GM23248 (cell line): ENCODE results near the gene STX16. TPM values are rescaled to one million over a fixed set of nuclear protein-coding genes. Genes with fewer than 3 reads are reported as not detected.

Experiments used
- DNase-seq: peaks from one replicate; pipeline ENCODE4 v3.0.0-alpha.2; 2015
- H2AFZ ChIP-seq: fragments of 200-600 bp; sonication (generic); 2 replicates; pipeline ENCODE4 v1.6.1; 2016; ENCODE audit warnings: antibody characterized with exemption
- H3F3A ChIP-seq: fragments of 200-600 bp; sonication (generic); 2 replicates; pipeline ENCODE4 v1.6.1; 2016; ENCODE audit warnings: mild to moderate bottlenecking, antibody characterized with exemption, mixed run types; ENCODE audit not compliant: insufficient read depth
- H3K27ac ChIP-seq: fragments of 200-600 bp; sonication (generic); 2 replicates; pipeline ENCODE4 v1.5.1; 2016; ENCODE audit warnings: mild to moderate bottlenecking
- H3K27me3 ChIP-seq: fragments of 200-600 bp; sonication (generic); replicated peaks from 2 replicates; pipeline ENCODE4 v1.6.1; 2016; ENCODE audit warnings: mild to moderate bottlenecking; ENCODE audit not compliant: insufficient read depth
- H3K36me3 ChIP-seq: fragments of 200-600 bp; sonication (generic); 2 replicates; pipeline ENCODE4 v1.6.1; 2016; ENCODE audit warnings: low read depth, mild to moderate bottlenecking
- H3K4me1 ChIP-seq: fragments of 200-600 bp; sonication (generic); 2 replicates; pipeline ENCODE4 v1.6.1; 2016; ENCODE audit warnings: mild to moderate bottlenecking; ENCODE audit not compliant: insufficient read depth
- H3K4me2 ChIP-seq: fragments of 200-600 bp; sonication (generic); one replicate; pipeline ENCODE4 v1.6.1; 2016; ENCODE audit warnings: mild to moderate bottlenecking; ENCODE audit not compliant: unreplicated experiment
- H3K4me3 ChIP-seq: fragments of 200-600 bp; sonication (generic); 2 replicates; pipeline ENCODE4 v1.5.1; 2016; ENCODE audit warnings: mild to moderate bottlenecking
- H3K79me2 ChIP-seq: fragments of 200-600 bp; sonication (generic); 2 replicates; pipeline ENCODE4 v1.6.1; 2016; ENCODE audit warnings: mild to moderate bottlenecking; ENCODE audit not compliant: insufficient read depth
- H3K9ac ChIP-seq: fragments of 200-600 bp; sonication (generic); 2 replicates; pipeline ENCODE4 v1.6.1; 2016; ENCODE audit warnings: mild to moderate bottlenecking
- H3K9me2 ChIP-seq: fragments of 200-600 bp; sonication (generic); 2 replicates; pipeline ENCODE4 v1.6.1; 2016; ENCODE audit warnings: mixed run types, mild to moderate bottlenecking, moderate library complexity; ENCODE audit not compliant: insufficient read depth
- H3K9me3 ChIP-seq: fragments of 200-600 bp; sonication (generic); one replicate; pipeline ENCODE4 v1.6.1; 2017; ENCODE audit warnings: low read depth
- H4K20me1 ChIP-seq: fragments of 200-600 bp; sonication (generic); 2 replicates; pipeline ENCODE4 v1.6.0; 2016; ENCODE audit not compliant: insufficient read depth
- EZH2 ChIP-seq: fragments of 200-600 bp; sonication (generic); IDR thresholded peaks from 2 replicates; pipeline ENCODE4 v1.6.1; 2018; ENCODE audit warnings: antibody characterized with exemption, mild to moderate bottlenecking; ENCODE audit not compliant: insufficient read depth, poor library complexity, severe bottlenecking
- EZH2phosphoT487 ChIP-seq: fragments of 200-600 bp; sonication (generic); IDR thresholded peaks from 2 replicates; pipeline ENCODE4 v1.6.1; 2018; ENCODE audit warnings: antibody characterized with exemption, moderate library complexity, mild to moderate bottlenecking, low read depth; ENCODE audit not compliant: insufficient read depth
- WGBS, 2 experiments: methylation state at CpG; one replicate each; pipeline ENCODE4 v1.1.6; 2015 to 2017; ENCODE audit warnings: low lambda C conversion rate in 2 of 2, low coverage in 1 of 2; ENCODE audit errors: missing lambda C conversion rate in 2 of 2; 5-methylcytosine and 5-hydroxymethylcytosine counted together
- in situ Hi-C: fragments of 300-500 bp; cut with MboI; formaldehyde crosslinking; loops from 2 replicates; pipeline ENCODE4 v1.15.0; 2020
- polyA plus RNA-seq: library from polyadenylated mRNA; unstranded; fragments of >200 nt; fragmentation: Nextera tagmentation; extraction: Ambion mirVana; gene quantifications from 2 replicates; pipeline ENCODE4 v1.2.1, GENCODE V29; 2016
- total RNA-seq: library from RNA; depleted of rRNA; stranded (reverse); fragments of >200 nt; shearing (Covaris generic); gene quantifications from 2 replicates; pipeline ENCODE4 v1.2.3, GENCODE V29; 2014

STX16 gene
- total and polyA plus RNA-seq, 2 experiments from 2014 or later = 17.6 to 36.9 TPM

DNA sequence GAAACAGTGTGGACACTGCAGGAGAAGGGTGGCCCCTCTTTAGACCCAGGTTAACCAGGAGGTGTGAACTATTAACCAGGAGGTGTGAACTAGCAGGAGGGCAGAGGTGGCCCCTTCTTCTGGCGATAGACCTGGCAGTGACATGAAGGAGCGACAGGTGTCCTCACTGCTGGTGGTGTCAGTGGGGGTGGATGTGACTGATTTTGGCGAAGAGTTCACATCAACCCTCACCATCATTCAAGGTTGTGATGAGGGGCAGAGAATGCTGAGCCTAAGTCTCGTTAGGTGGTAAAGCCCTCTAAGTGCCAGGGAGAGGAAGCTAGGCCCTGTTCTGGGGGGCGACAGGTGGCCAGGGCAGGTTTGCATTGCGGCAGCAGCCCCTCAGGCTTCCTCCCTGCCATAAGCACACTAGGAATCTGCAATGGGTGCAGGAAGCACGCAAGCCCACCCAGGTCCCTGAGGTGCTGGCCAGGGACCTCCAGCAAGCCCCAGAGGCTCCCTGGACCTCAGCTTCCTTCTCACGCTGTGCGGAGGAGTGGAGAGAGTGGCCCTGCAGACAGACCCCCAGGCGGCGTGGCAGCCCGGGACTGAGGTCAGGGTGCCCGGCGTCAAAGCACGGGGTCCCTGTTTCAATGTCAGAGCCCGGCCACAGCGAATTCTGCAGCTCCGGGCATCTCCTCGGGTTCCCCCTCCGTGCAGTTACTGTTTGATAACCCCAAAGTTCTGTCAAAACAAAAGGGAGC is 55.2 kb downstream of the STX16 start:
- Histone ChIP-seq H3K27ac (no peak overlapping the region), H3K27me3 (no peaks in the 10 kb centered on the region), H3K4me3 (no peak overlapping the region), H3K9me2 (no peaks in the 10 kb centered on the region), H3F3A (no peaks in the 10 kb centered on the region), H3K4me1 (no peaks in the 10 kb centered on the region), H3K79me2 (no peaks in the 10 kb centered on the region), H3K36me3 (peaks cover 28% of the 10 kb centered on the region; the same call in 1 of the 2 replicates), H2AFZ (no peak overlapping the region), H3K9ac (no peak overlapping the region), H4K20me1 (no peaks in the 10 kb centered on the region), H3K4me2 (no peak overlapping the region), H3K9me3 (no peaks in the 10 kb centered on the region)
- no peak for DNase-seq
- in situ Hi-C loops = no loop called here
- WGBS, 2 experiments = 92 to 93% methylated on average over 20 of the region's 20 CpGs
- no peak for TF ChIP-seq EZH2
- TF ChIP-seq EZH2phosphoT487 = no peak

DNA sequence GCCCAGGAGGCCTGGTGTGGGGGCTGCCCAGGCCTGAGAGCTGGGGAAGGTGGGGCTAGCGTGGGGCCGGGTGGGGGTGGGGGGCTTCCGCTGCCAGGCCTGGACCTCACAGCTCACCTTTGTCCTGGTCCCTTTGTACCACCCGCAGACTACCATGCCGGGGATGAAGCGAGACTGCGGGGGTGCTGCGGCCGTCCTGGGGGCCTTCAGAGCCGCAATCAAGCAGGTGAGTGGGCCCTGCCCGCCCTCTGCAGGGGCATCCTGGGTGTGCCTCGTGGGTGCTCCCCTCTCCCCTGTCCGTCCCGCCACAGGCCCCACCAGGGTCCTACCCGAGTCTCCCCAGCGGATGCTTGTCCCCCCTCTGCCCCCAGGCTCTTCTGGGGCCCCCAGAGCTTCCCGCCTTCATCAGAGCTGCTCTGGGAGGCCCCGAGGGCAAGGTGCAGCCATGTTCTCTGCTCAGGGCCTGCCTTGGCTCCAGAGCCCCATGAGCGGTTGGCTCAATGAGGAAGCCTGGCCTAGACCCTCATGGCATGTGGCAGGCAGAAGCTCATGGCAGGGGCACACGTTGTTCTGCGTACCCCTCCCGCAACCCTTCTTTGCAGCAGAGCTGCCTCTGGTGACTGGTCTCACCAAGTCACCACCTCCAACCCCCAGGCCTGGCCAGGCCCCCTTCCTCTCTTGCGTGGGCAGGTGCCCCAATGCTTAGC is 56.0 kb downstream of the STX16 start:
- no peak overlapping the region for H2AFZ ChIP-seq
- H3K27me3 ChIP-seq = no peaks in the 10 kb centered on the region
- H3K36me3 ChIP-seq = peaks cover 27% of the 10 kb centered on the region; the same call in 1 of the 2 replicates
- DNase-seq = no peak
- H3K4me2 ChIP-seq = no peak overlapping the region
- no peaks in the 10 kb centered on the region for H3F3A ChIP-seq
- H4K20me1 ChIP-seq = no peaks in the 10 kb centered on the region
- no peaks in the 10 kb centered on the region for H3K9me3 ChIP-seq
- no peak overlapping the region for H3K9ac ChIP-seq
- no peaks in the 10 kb centered on the region for H3K9me2 ChIP-seq
- H3K27ac ChIP-seq = no peak overlapping the region
- no peaks in the 10 kb centered on the region for H3K79me2 ChIP-seq
- no peaks in the 10 kb centered on the region for H3K4me1 ChIP-seq
- H3K4me3 ChIP-seq = no peak overlapping the region
- in situ Hi-C loops = no loop called here
- WGBS, 2 experiments = 87 to 89% methylated on average over 10 to 23 of the region's 23 CpGs
- no peak for TF ChIP-seq EZH2
- no peak for TF ChIP-seq EZH2phosphoT487

DNA sequence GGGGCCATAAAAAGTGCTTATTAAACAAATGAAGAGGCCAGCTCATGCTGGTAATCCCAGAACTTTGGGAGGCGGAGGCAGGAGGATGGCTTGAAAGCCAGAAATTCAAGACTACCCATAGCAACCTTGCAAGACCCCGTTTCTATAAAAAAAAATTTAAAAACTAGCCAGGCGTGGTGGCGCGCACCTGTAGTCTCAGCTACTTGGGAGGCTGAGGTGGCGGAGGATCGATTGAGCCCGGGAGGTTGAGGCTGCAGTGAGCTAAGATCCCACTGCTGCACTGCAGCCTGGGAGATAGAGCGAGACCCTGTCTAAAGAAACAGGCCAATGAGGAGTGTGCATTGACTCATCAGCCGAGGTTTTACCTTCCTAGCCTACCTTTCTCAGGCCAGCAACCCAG is 56.7 kb downstream of the STX16 start:
- H3K9ac ChIP-seq = no peak overlapping the region
- 98 to 99% methylated on average over 10 of the region's 10 CpGs for WGBS, 2 experiments
- H3F3A ChIP-seq = no peaks in the 10 kb centered on the region
- peaks cover 20% of the 10 kb centered on the region; the same call in 1 of the 2 replicates for H3K36me3 ChIP-seq
- no peak overlapping the region for H3K27ac ChIP-seq
- no peak for DNase-seq
- no peak overlapping the region for H2AFZ ChIP-seq
- H3K27me3 ChIP-seq = no peaks in the 10 kb centered on the region
- H3K4me3 ChIP-seq = no peak overlapping the region
- H3K79me2 ChIP-seq = no peaks in the 10 kb centered on the region
- no peak for TF ChIP-seq EZH2phosphoT487
- no peak for TF ChIP-seq EZH2
- no peaks in the 10 kb centered on the region for H4K20me1 ChIP-seq
- H3K9me3 ChIP-seq = no peaks in the 10 kb centered on the region
- H3K4me1 ChIP-seq = no peaks in the 10 kb centered on the region
- no peaks in the 10 kb centered on the region for H3K9me2 ChIP-seq
- in situ Hi-C loops = no loop called here
- no peak overlapping the region for H3K4me2 ChIP-seq

DNA sequence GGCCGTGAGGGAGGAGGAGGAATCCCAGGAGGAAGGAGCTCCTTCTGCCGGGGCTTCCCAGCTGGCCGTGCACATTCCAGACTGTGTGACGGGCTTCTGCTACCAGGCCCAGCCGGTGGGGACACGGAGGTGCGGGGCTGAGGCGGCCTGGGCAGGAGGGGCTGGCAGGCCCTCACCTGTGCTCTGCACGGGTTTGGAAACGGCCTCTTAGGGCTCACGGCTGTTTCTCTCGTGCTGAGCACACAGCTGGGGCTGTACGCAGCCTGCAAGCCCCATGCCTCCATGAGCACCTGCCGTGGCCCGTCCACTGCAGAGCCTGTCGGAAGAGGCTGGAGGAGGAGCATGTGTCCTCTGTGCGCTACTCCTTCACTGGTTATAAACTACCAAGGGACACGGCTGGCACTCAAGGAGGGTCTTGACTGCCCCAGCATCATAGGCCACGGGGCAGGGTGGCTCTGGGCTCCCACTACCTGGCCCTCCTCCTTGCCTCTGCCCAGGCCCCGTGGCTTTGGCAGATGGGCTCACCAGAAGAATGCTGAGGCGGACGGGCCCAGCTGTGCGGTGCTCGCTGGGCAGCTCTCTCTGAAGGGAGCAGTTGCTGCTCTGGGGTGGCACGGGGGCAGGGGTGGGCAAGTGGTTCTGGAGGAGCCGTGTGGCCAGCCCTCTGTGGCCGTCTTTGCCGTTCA is 57.3 kb downstream of the STX16 start:
- Histone ChIP-seq H3K9me3 (no peaks in the 10 kb centered on the region), H3K27ac (no peak overlapping the region), H4K20me1 (no peaks in the 10 kb centered on the region), H3K79me2 (no peaks in the 10 kb centered on the region), H3K4me2 (no peak overlapping the region), H3K4me1 (no peaks in the 10 kb centered on the region), H3K9ac (no peak overlapping the region), H3K36me3 (peaks cover 17% of the 10 kb centered on the region; the same call in 1 of the 2 replicates), H3K9me2 (no peaks in the 10 kb centered on the region), H3K27me3 (no peaks in the 10 kb centered on the region), H2AFZ (no peak overlapping the region), H3F3A (no peaks in the 10 kb centered on the region), H3K4me3 (no peak overlapping the region)
- DNase-seq = no peak
- in situ Hi-C loops = no loop called here
- TF ChIP-seq EZH2 = no peak
- TF ChIP-seq EZH2phosphoT487 = no peak
- WGBS, 2 experiments = 86 to 89% methylated on average over 24 to 28 of the region's 28 CpGs
